ENCODE results near the gene HSPH1. TPM values are rescaled to one million over a fixed set of nuclear protein-coding genes. Genes with fewer than 3 reads are reported as not detected.

HSPH1 gene
- total and polyA plus RNA-seq, 10 of the 15 experiments (the other 5 are each of a cell fraction or from before 2014, with no cell fraction given) = 40.2 to 159 (median 92.6) TPM

GRCh38 chr13:31209172-31209840 is 47.6 kb upstream of the HSPH1 start:
- FAIRE-seq (no peak), DNase-seq (ENCODE audit: low read depth, low spot score) (no peak), ATAC-seq (no peak; the same call in 2 of the 3 replicates)
- H4K20me1 ChIP-seq (ENCODE audit: control insufficient read depth, insufficient read depth) = no peaks in the 10 kb centered on the region
- no peaks in the 10 kb centered on the region for H3K36me3 ChIP-seq (ENCODE audit: control insufficient read depth in 2 of 2, insufficient read depth in 2 of 2, low read length in 1 of 2)
- intact Hi-C loops (cut with micrococcal nuclease; ENCODE audit: unreplicated experiment) = no loop called here
- ChIA-PET POLR2A (no interaction called here), CTCF (interaction anchor here (1.2 kb wide), 1 partner anchor 27 kb away, joined by 5 read pairs; no protein-coding TSS in a partner anchor), RAD21 (ENCODE audit: unreplicated experiment) (no interaction called here), SMC1A (ENCODE audit: uncharacterized antibody, unreplicated experiment) (no interaction called here)
- TF ChIP-seq WRNIP1 (IDR thresholded peaks at IDR 0.05; ENCODE audit: borderline replicate concordance, low read depth, low read length) (no peak), SREBF2 (IDR thresholded peaks at IDR 0.05; ENCODE audit: low read length) (no peak), KDM1A (IDR thresholded peaks at IDR 0.05; ENCODE audit: borderline replicate concordance) (no peak)
- H3K27me3 ChIP-seq (replicated peaks in 1 of 2; ENCODE audit: control insufficient read depth in 2 of 2, insufficient read depth in 2 of 2, low read length in 1 of 2) = no peaks in the 10 kb centered on the region; a peak in 1 of 4 replicates
- H2AFZ ChIP-seq (ENCODE audit: control insufficient read depth, low read depth, low read length) = no peak overlapping the region
- no TSS peak for BruUV-seq (replicated peaks)
- H3K4me3 ChIP-seq = no peak overlapping the region
- in situ Hi-C loops (cut with MboI) = no loop called here
- H3K4me1 ChIP-seq (ENCODE audit: control insufficient read depth, insufficient read depth, low read length) = no peaks in the 10 kb centered on the region
- WGBS (ENCODE audit: insufficient coverage, insufficient replicate concordance, low lambda C conversion rate, missing lambda C conversion rate) = 28% methylated on average over 8 of the region's 8 CpGs
- no peak overlapping the region for H3K9ac ChIP-seq (ENCODE audit: control insufficient read depth, insufficient read depth, low read length)
- no peaks in the 10 kb centered on the region for H3K79me2 ChIP-seq (ENCODE audit: control insufficient read depth, insufficient read depth, low read length)
- no peak overlapping the region for H3K4me2 ChIP-seq (ENCODE audit: control insufficient read depth, insufficient read depth)
- H3K27ac ChIP-seq (ENCODE audit: control insufficient read depth, insufficient read depth) = no peak overlapping the region
- H3K9me3 ChIP-seq (replicated peaks; ENCODE audit: control insufficient read depth, insufficient read depth, low read length) = no peaks in the 10 kb centered on the region

- ChIA-PET RAD21 (ENCODE audit: unreplicated experiment) (no interaction called here), POLR2A (no interaction called here), SMC1A (ENCODE audit: uncharacterized antibody, unreplicated experiment) (no interaction called here), CTCF (interaction anchor here (1.2 kb wide), 1 partner anchor 28 kb away, joined by 5 read pairs; no protein-coding TSS in a partner anchor)
- TF ChIP-seq SRF (IDR thresholded peaks at IDR 0.05; ENCODE audit: low read depth in 2 of 2, low read length in 2 of 2) = no peak
- TF ChIP-seq RUNX3 (IDR thresholded peaks at IDR 0.05; ENCODE audit: low read length) = no peak
- no peak for TF ChIP-seq ZSCAN29 (IDR thresholded peaks at IDR 0.05)
- no peak for TF ChIP-seq POLR2AphosphoS5 (IDR thresholded peaks at IDR 0.05; ENCODE audit: low read length)
- TF ChIP-seq RAD51 (IDR thresholded peaks at IDR 0.05) = no peak
- TF ChIP-seq BMI1 (IDR thresholded peaks at IDR 0.05; ENCODE audit: borderline replicate concordance) = no peak
- TF ChIP-seq MLLT1 (IDR thresholded peaks at IDR 0.05) = no peak
- no peak for TF ChIP-seq MTA2 (IDR thresholded peaks at IDR 0.05; ENCODE audit: low read depth)
- no peak for TF ChIP-seq CEBPB (IDR thresholded peaks at IDR 0.05; ENCODE audit: borderline replicate concordance in 1 of 2, low read depth in 2 of 2, low read length in 2 of 2)
- TF ChIP-seq BHLHE40 (IDR thresholded peaks at IDR 0.05; ENCODE audit: borderline replicate concordance in 1 of 2, low read depth in 2 of 2, low read length in 1 of 2) = no peak
- no peak for ATAC-seq
- no peak for FAIRE-seq
- in situ Hi-C loops (cut with MboI) (no loop called here), intact Hi-C loops (cut with micrococcal nuclease; ENCODE audit: unreplicated experiment) (no loop called here)
- no peak for DNase-seq (ENCODE audit: low read depth, low spot score)
- no peak overlapping the region for H3K4me2 ChIP-seq (ENCODE audit: control insufficient read depth, insufficient read depth)
- H3K4me3 ChIP-seq = no peak overlapping the region
- H3K27me3 ChIP-seq (replicated peaks in 1 of 2; ENCODE audit: control insufficient read depth in 2 of 2, insufficient read depth in 2 of 2, low read length in 1 of 2) = no peaks in the 10 kb centered on the region; a peak in 1 of 4 replicates
- H3K4me1 ChIP-seq (ENCODE audit: control insufficient read depth, insufficient read depth, low read length) = no peaks in the 10 kb centered on the region
- BruUV-seq (replicated peaks) = no TSS peak
- no peaks in the 10 kb centered on the region for H3K79me2 ChIP-seq (ENCODE audit: control insufficient read depth, insufficient read depth, low read length)
- H2AFZ ChIP-seq (ENCODE audit: control insufficient read depth, low read depth, low read length) = no peak overlapping the region
- H3K36me3 ChIP-seq (ENCODE audit: control insufficient read depth in 2 of 2, insufficient read depth in 2 of 2, low read length in 1 of 2) = no peaks in the 10 kb centered on the region
- H3K9ac ChIP-seq (ENCODE audit: control insufficient read depth, insufficient read depth, low read length) = no peak overlapping the region
- H3K9me3 ChIP-seq (replicated peaks; ENCODE audit: control insufficient read depth, insufficient read depth, low read length) = no peaks in the 10 kb centered on the region
- no peak overlapping the region for H3K27ac ChIP-seq (ENCODE audit: control insufficient read depth, insufficient read depth)
- H4K20me1 ChIP-seq (ENCODE audit: control insufficient read depth, insufficient read depth) = no peaks in the 10 kb centered on the region
- 28% methylated on average over 8 of the region's 12 CpGs for WGBS (ENCODE audit: insufficient coverage, insufficient replicate concordance, low lambda C conversion rate, missing lambda C conversion rate)
These were observed 46.9 kb upstream of the HSPH1 start for GRCh38 chr13:31208559-31209122.
